Kidney epithelial cell (primary cell): ENCODE measurements around the gene SLC25A15. TPM values are rescaled to one million over a fixed set of nuclear protein-coding genes. Genes with fewer than 3 reads are reported as not detected.

Experiments
- DNase-seq: peaks from one replicate; pipeline ENCODE4 v3.0.0-alpha.2; 2010; ENCODE audit warnings: low read depth
- H3K27me3 ChIP-seq: 2 replicates; pipeline ENCODE4 v1.6.0; 2011; ENCODE audit warnings: low read length; ENCODE audit not compliant: control insufficient read depth, insufficient read depth
- H3K36me3 ChIP-seq: 2 replicates; pipeline ENCODE4 v1.5.1; 2011; ENCODE audit warnings: low read length; ENCODE audit not compliant: control insufficient read depth, insufficient read depth
- H3K4me3 ChIP-seq: 2 replicates; pipeline ENCODE4 v1.5.1; 2011; ENCODE audit warnings: low read depth, mild to moderate bottlenecking, control low read depth, low read length
- total RNA-seq: library from RNA; depleted of rRNA; stranded (reverse); fragments of >200 nt; gene quantifications from 2 replicates; pipeline ENCODE4 v1.2.3, GENCODE V29; 2015
- TF ChIP-seq, protein P1 (sequence below): IDR thresholded peaks from 2 replicates; pipeline ENCODE4 v1.5.1; 2011; ENCODE audit warnings: mild to moderate bottlenecking, moderate library complexity, low read length, control low read depth, inconsistent platforms; ENCODE audit not compliant: insufficient read depth, poor library complexity, severe bottlenecking

SLC25A15 gene
- total RNA-seq, 1 donor from 2014 or later = 27.5 TPM

DNA sequence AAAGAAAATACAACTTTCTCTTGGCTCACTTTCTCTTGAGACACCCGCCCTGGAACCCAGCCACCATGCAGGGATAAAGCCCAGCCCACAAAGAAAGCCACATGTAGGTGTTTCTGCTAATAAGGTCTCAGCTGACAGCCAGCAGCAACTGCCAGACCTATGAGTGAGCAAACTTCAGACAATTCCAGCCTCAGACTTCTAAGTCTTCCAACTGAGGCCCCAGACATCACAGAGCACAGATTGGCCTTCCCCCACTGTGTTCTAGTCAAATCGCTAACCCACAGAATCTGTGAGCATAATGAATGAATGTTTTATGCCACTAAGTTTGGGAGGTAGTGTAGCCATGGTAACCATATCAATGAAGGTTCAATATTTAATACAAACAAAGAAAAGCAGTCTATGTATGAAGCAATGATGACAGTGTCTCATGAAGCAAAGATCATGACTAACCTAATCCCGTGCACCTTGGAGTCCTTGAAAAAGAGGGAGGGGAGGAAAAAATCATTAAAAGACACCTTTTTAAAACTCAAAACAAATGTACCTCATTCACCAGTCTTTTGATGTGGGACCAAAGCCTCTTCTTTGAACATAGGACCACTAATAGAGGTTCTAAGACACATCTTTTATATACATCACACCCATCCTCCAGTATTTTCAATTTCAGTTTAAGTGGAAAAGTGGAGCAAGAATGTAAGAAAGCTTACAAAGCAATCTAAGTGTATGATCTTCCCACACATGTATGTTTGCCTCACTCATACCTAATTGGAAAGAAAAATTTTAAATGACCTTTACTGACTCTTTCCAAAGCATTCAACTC, 24.6 kb upstream of the SLC25A15 start:
- Histone ChIP-seq H3K36me3 (no peaks in the 10 kb centered on the region), H3K4me3 (no peak overlapping the region), H3K27me3 (no peaks in the 10 kb centered on the region)
- TF ChIP-seq, protein P1, sequence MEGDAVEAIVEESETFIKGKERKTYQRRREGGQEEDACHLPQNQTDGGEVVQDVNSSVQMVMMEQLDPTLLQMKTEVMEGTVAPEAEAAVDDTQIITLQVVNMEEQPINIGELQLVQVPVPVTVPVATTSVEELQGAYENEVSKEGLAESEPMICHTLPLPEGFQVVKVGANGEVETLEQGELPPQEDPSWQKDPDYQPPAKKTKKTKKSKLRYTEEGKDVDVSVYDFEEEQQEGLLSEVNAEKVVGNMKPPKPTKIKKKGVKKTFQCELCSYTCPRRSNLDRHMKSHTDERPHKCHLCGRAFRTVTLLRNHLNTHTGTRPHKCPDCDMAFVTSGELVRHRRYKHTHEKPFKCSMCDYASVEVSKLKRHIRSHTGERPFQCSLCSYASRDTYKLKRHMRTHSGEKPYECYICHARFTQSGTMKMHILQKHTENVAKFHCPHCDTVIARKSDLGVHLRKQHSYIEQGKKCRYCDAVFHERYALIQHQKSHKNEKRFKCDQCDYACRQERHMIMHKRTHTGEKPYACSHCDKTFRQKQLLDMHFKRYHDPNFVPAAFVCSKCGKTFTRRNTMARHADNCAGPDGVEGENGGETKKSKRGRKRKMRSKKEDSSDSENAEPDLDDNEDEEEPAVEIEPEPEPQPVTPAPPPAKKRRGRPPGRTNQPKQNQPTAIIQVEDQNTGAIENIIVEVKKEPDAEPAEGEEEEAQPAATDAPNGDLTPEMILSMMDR = no peak
- no peak for DNase-seq

DNA sequence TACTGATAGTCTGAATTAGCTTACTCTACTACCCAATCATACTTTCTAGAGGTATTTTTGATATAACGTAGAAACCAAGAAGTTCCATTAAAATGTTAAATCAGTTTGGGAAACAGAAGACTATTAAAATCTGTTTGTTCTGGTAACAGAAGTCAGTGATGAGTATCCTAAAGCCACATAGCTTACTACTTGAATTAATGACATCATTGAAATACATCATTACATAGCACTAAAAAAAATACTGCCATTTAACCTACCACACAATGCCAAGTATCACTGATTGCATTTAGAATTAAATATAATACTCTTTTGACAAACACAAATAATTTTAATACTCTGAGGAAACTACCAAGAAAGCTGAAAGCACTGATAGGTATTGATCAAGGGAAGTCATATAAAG, 23.8 kb upstream of the SLC25A15 start:
- TF ChIP-seq, protein P1 = no peak
- no peak for DNase-seq
- no peaks in the 10 kb centered on the region for H3K36me3 ChIP-seq

DNA sequence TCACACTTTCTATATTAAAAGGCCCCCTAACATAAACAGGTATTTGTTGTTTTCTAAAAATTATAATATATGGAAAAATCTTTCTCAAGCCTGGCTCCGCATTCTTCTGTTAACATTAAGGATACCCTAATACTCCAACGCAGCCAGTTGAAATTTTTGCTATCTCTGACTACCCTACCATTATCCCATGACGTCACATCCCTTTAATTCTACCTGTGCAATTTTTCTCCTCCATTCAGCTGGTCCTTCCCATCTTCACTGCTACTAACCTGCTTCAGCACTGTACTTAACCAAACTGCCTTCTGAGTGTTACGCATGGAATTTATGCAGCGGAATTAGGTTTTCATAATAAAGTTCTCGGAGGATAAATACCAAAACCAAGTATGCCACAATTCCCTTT, 19.4 kb upstream of the SLC25A15 start:
- H3K4me3 ChIP-seq = peak overlapping the region; percentile 99
- H3K27me3 ChIP-seq = no peaks in the 10 kb centered on the region
- TF ChIP-seq, protein P1 = no peak
- no peak for DNase-seq
- H3K36me3 ChIP-seq = no peaks in the 10 kb centered on the region

More for the DNA sequence above, 23.8 kb upstream of the SLC25A15 start:
- H3K27me3 ChIP-seq = no peaks in the 10 kb centered on the region
- H3K4me3 ChIP-seq = no peak overlapping the region

DNA sequence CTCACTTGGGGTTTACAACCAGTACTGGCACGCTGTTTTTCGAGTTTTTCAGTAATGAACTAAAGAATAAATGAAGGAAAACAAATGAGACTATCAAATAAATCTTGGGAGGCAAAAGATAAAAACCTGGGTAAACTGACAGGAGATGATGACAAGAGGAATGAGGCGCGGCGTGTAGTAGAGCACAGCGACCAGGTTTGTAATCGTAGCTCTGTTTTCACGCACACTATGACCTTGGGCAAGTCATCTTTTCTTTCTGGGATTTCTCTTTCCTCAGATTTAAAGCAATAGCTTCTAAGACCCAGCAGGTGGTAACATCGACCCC, 18.8 kb upstream of the SLC25A15 start:
- Histone ChIP-seq H3K36me3 (no peaks in the 10 kb centered on the region), H3K27me3 (no peaks in the 10 kb centered on the region), H3K4me3 (peak overlapping the region; percentile 99)
- TF ChIP-seq, protein P1 = no peak
- DNase-seq = no peak

DNA sequence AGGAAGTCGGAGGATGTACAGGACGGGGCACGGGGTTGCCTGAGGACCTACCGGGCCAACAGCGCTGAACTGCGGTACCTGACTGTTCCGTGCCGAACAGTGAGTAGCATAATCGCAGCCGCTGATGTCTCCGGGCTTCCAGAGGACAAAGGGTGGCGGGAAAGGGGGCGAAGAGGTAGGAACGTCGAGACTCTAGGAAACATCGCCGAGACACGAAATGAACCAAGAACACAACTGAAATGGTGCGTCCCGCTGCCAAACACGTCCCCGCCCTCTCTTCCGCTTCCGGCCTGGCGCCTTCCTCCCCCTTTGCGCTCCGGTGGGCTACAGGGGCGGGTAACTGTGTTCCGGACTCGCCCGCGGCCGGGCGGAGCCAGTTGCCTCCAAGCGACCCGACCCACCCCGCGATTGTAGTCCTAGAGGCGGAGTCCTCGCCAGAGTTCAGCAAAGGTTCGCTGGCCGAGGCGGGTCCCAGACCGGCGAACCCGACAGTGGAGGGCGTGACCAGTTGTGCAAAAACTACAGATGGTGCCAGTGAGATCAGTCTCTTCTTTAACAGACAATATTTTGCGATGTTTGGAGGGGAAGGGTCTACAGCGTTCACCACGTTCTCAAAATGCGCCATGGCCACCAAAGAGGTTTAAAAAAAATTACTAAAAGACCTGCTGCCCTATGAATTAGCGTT, 18.3 kb upstream of the SLC25A15 start, which contains the start of gene MRPS31:
Gene MRPS31 (minus strand): TSS at position 257 of the 685 bp plus-strand sequence. CDS start 54 bp downstream, at position 203.
- H3K4me3 ChIP-seq = peak within 1 kb of the TSS; percentile 99
- no peaks in the 10 kb centered on the region for H3K36me3 ChIP-seq
- TF ChIP-seq, protein P1 = no peak
- peak; percentile 65 for DNase-seq
- H3K27me3 ChIP-seq = no peaks in the 10 kb centered on the region
